ENCODE measurements around the gene CCDC12.

GRCh38 chr3:46922871-46923558 lies 53.5 kb downstream of the CCDC12 start:
- TF ChIP-seq EZH2 (IDR thresholded peaks at IDR 0.05), result no peak
- TF ChIP-seq POLR2AphosphoS5 (IDR thresholded peaks at IDR 0.05; ENCODE audit: borderline replicate concordance, low read depth, low read length), result no peak

All from SK-N-MC (cell line).